H1 (cell line): ENCODE data around the gene MMP27. TPM values are rescaled to one million over a fixed set of nuclear protein-coding genes. Genes with fewer than 3 reads are reported as not detected.

ENCODE experiments used
- CTCF ChIA-PET: fragments of 300-600 bp; sonication (Branson Sonifier 250); formaldehyde crosslinking; loops from one replicate; lab custom pipeline; 2021; ENCODE audit not compliant: partially characterized antibody; lab: Charles Lee
- POLR2A ChIA-PET: fragments of 300-600 bp; sonication (Branson Sonifier 250); formaldehyde crosslinking; loops from one replicate; lab custom pipeline; 2021; ENCODE audit warnings: inconsistent platforms; ENCODE audit not compliant: partially characterized antibody; lab: Charles Lee
- DNase-seq, 2 experiments: peaks; one replicate each; pipeline versions ENCODE4 v3.0.0 to v3.0.0-alpha.2; 2010 to 2022; ENCODE audit warnings: low spot score in 2 of 2, low read depth in 1 of 2, mixed read lengths in 1 of 2
- FAIRE-seq: peaks from 2 replicates; lab custom pipeline; 2011; peaks lifted over from hg19 to GRCh38; lab: Jason Lieb, UNC
- H2AFZ ChIP-seq: 2 replicates; pipeline ENCODE4 v1.8.1; 2012; ENCODE audit warnings: low read length, inconsistent platforms
- H2AK5ac ChIP-seq: 2 replicates; pipeline ENCODE4 v1.6.1; 2013; ENCODE audit warnings: low read depth, low read length
- H2BK120ac ChIP-seq: replicated peaks from 2 replicates; pipeline ENCODE3; 2013; ENCODE audit warnings: low read depth, low read length, inconsistent platforms
- H2BK12ac ChIP-seq: 2 replicates; pipeline ENCODE4 v1.6.1; 2013; ENCODE audit warnings: low read depth, low read length
- H2BK15ac ChIP-seq: 2 replicates; pipeline ENCODE4 v1.6.1; 2013; ENCODE audit warnings: low read length
- H2BK20ac ChIP-seq: 2 replicates; pipeline ENCODE4 v1.6.1; 2013; ENCODE audit warnings: low read length
- H2BK5ac ChIP-seq: 2 replicates; pipeline ENCODE4 v1.6.1; 2013; ENCODE audit warnings: low read depth, low read length
- H3K14ac ChIP-seq: 2 replicates; pipeline ENCODE4 v1.6.1; 2013; ENCODE audit warnings: inconsistent platforms; ENCODE audit not compliant: insufficient read length
- H3K18ac ChIP-seq: 2 replicates; pipeline ENCODE4 v1.6.1; 2013; ENCODE audit warnings: low read length; ENCODE audit errors: extremely low read depth
- H3K23ac ChIP-seq: 2 replicates; pipeline ENCODE4 v1.6.1; 2013; ENCODE audit warnings: inconsistent platforms; ENCODE audit not compliant: insufficient read length
- H3K23me2 ChIP-seq: 2 replicates; pipeline ENCODE4 v1.6.1; 2013; ENCODE audit warnings: low read depth, low read length
- H3K27ac ChIP-seq: 2 replicates; pipeline ENCODE4 v1.6.1; 2011; ENCODE audit warnings: low read depth, low read length, inconsistent platforms
- H3K27me3 ChIP-seq, 4 experiments: replicated peaks in 1 of 4; 1 replicate in 1 of 4; 2 replicates in 3 of 4; pipeline versions ENCODE4 v1.6.1 to v1.8.1; 2011 to 2013; ENCODE audit warnings: low read length in 3 of 4, mild to moderate bottlenecking in 3 of 4, inconsistent platforms in 2 of 4, mixed read lengths in 2 of 4, moderate library complexity in 1 of 4; ENCODE audit not compliant: control insufficient read depth in 3 of 4, insufficient read depth in 3 of 4; ENCODE audit errors: extremely low read depth in 1 of 4
- H3K36me3 ChIP-seq, 4 experiments: 2 replicates each; pipeline versions ENCODE4 v1.6.1 to v1.8.1; 2011 to 2013; ENCODE audit warnings: mild to moderate bottlenecking in 4 of 4, low read length in 3 of 4, moderate library complexity in 2 of 4, control low read depth in 1 of 4, inconsistent platforms in 1 of 4; ENCODE audit not compliant: insufficient read depth in 4 of 4, control insufficient read depth in 2 of 4
- H3K4ac ChIP-seq: replicated peaks from 2 replicates; pipeline ENCODE3; 2013; ENCODE audit warnings: low read length, low read depth, mixed read lengths, inconsistent platforms; ENCODE audit not compliant: insufficient read length
- H3K4me1 ChIP-seq, 4 experiments: replicated peaks in 1 of 4; 1 replicate in 1 of 4; 2 replicates in 3 of 4; pipeline versions ENCODE4 v1.6.1 to v1.8.1; 2011 to 2013; ENCODE audit warnings: low read length in 3 of 4, inconsistent platforms in 2 of 4, mixed read lengths in 1 of 4; ENCODE audit not compliant: insufficient read depth in 4 of 4, control insufficient read depth in 3 of 4
- H3K4me2 ChIP-seq, 2 experiments: 2 replicates each; pipeline versions ENCODE4 v1.6.1 to v1.8.1; 2011 to 2013; ENCODE audit warnings: low read depth in 2 of 2, low read length in 2 of 2, control low read depth in 1 of 2, inconsistent platforms in 1 of 2, mild to moderate bottlenecking in 1 of 2; ENCODE audit not compliant: insufficient read depth in 1 of 2
- H3K4me3 ChIP-seq, 4 experiments: fragments of 200-600, 300-600 bp in 1 of 4; sonication (generic), shearing (Covaris generic), sonication (Bioruptor Twin) in 1 of 4; 2 replicates each; pipeline versions ENCODE4 v1.5.1 to v1.8.1; 2011 to 2016; ENCODE audit warnings: low read length in 4 of 4, low read depth in 3 of 4, control low read depth in 2 of 4, inconsistent platforms in 2 of 4, mild to moderate bottlenecking in 2 of 4, mixed read lengths in 1 of 4, moderate library complexity in 1 of 4; ENCODE audit not compliant: insufficient read depth in 2 of 4; ENCODE audit errors: extremely low read depth in 1 of 4
- H3K56ac ChIP-seq: replicated peaks from 2 replicates; pipeline ENCODE3; 2013; ENCODE audit warnings: low read depth, mild to moderate bottlenecking, mixed read lengths, low read length, inconsistent platforms; ENCODE audit not compliant: insufficient read length
- H3K79me1 ChIP-seq: 2 replicates; pipeline ENCODE4 v1.6.1; 2013; ENCODE audit warnings: low read depth, low read length, control low read depth
- H3K79me2 ChIP-seq, 2 experiments: 2 replicates each; pipeline versions ENCODE4 v1.6.1 to v1.8.1; 2012 to 2013; ENCODE audit warnings: low read length in 2 of 2, mild to moderate bottlenecking in 2 of 2, inconsistent platforms in 1 of 2; ENCODE audit not compliant: insufficient read depth in 2 of 2, control insufficient read depth in 1 of 2
- H3K9ac ChIP-seq, 4 experiments: replicated peaks in 1 of 4; 1 replicate in 1 of 4; 2 replicates in 3 of 4; pipeline versions ENCODE4 v1.6.1 to v1.8.1; 2011 to 2013; ENCODE audit warnings: low read depth in 3 of 4, low read length in 3 of 4, control low read depth in 2 of 4, mild to moderate bottlenecking in 2 of 4, moderate library complexity in 2 of 4, inconsistent platforms in 1 of 4; ENCODE audit errors: extremely low read depth in 1 of 4
- H3K9me3 ChIP-seq, 2 experiments: 2 replicates each; pipeline versions ENCODE4 v1.6.1 to v1.8.1; 2012 to 2013; ENCODE audit warnings: mild to moderate bottlenecking in 2 of 2, moderate library complexity in 2 of 2, control low read depth in 1 of 2, inconsistent platforms in 1 of 2, low read depth in 1 of 2, low read length in 1 of 2, mixed read lengths in 1 of 2; ENCODE audit not compliant: insufficient read depth in 2 of 2
- H4K20me1 ChIP-seq, 2 experiments: replicated peaks in 1 of 2; 2 replicates each; pipeline versions ENCODE3 to v1.8.1; 2011 to 2013; ENCODE audit warnings: inconsistent platforms in 2 of 2, low read length in 2 of 2, mild to moderate bottlenecking in 1 of 2; ENCODE audit not compliant: insufficient read depth in 2 of 2, control insufficient read depth in 1 of 2
- H4K5ac ChIP-seq: 2 replicates; pipeline ENCODE4 v1.6.1; 2013; ENCODE audit warnings: low read length, low read depth, mixed read lengths, inconsistent platforms; ENCODE audit not compliant: insufficient read length
- H4K8ac ChIP-seq: 2 replicates; pipeline ENCODE4 v1.8.0; 2013; ENCODE audit warnings: mild to moderate bottlenecking, moderate library complexity, low read length, inconsistent platforms; ENCODE audit not compliant: insufficient read depth; ENCODE audit errors: extremely low read depth
- H4K91ac ChIP-seq: replicated peaks from 2 replicates; pipeline ENCODE3; 2013; ENCODE audit warnings: low read length, mixed read lengths, inconsistent platforms; ENCODE audit not compliant: insufficient read length
- BCL11A ChIP-seq, 2 experiments: IDR thresholded peaks; one replicate each; pipeline ENCODE4 v1.6.1; 2011; ENCODE audit warnings: low read depth in 2 of 2, low read length in 2 of 2, mild to moderate bottlenecking in 2 of 2
- CBX8 ChIP-seq: fragments of 300-800, 300-1000 bp; sonication (generic); IDR thresholded peaks from 2 replicates; pipeline ENCODE4 v1.7.1; 2016; ENCODE audit warnings: low read depth, low read length, borderline replicate concordance
- HDAC6 ChIP-seq: IDR thresholded peaks from one replicate; pipeline ENCODE4 v1.7.1; 2012; ENCODE audit warnings: low read depth, mild to moderate bottlenecking, inconsistent platforms, low read length, moderate library complexity
- KDM5A ChIP-seq: fragments of 200-600 bp; IDR thresholded peaks from 2 replicates; pipeline ENCODE4 v1.7.1; 2012; ENCODE audit warnings: mild to moderate bottlenecking, low read length, inconsistent platforms, mixed read lengths
- RXRA ChIP-seq: IDR thresholded peaks from 2 replicates; pipeline ENCODE4 v1.6.1; 2011; ENCODE audit warnings: low read depth, mild to moderate bottlenecking, low read length, moderate library complexity; ENCODE audit not compliant: insufficient read depth
- SIN3A ChIP-seq, 2 experiments: IDR thresholded peaks in 1 of 2; conservative IDR thresholded peaks in 1 of 2; 2 replicates each; pipeline ENCODE4 v1.6.1; 2011 to 2012; ENCODE audit warnings: low read length in 2 of 2, improper control_type of control experiment in 1 of 2, low read depth in 1 of 2, mild to moderate bottlenecking in 1 of 2
- SUZ12 ChIP-seq: fragments of 200-600 bp; sonication (generic); IDR thresholded peaks from 2 replicates; pipeline ENCODE4 v1.6.1; 2012; ENCODE audit warnings: mild to moderate bottlenecking, inconsistent platforms, low read length, moderate library complexity, mixed read lengths
- TEAD4 ChIP-seq: IDR thresholded peaks from 2 replicates; pipeline ENCODE4 v1.6.1; 2012; ENCODE audit warnings: low read depth, low read length, inconsistent platforms, mixed read lengths
- WGBS, 2 experiments: shearing (Covaris generic) in 1 of 2; methylation state at CpG; one replicate each; pipeline versions ENCODE4 v1.1.6 to v1.1.7; 2013 to 2015; ENCODE audit warnings: low lambda C conversion rate in 2 of 2, mixed read lengths in 2 of 2, inconsistent platforms in 1 of 2, low coverage in 1 of 2, missing lambda C conversion rate in 1 of 2; ENCODE audit not compliant: insufficient replicate concordance in 2 of 2, insufficient coverage in 1 of 2, insufficient read length in 1 of 2; ENCODE audit errors: extremely low coverage in 1 of 2, missing lambda C conversion rate in 1 of 2; 5-methylcytosine and 5-hydroxymethylcytosine counted together
- polyA plus RNA-seq, 7 experiments: library from polyadenylated mRNA; depleted of rRNA in 3 of 7; stranded (reverse) in 5 of 7; unstranded in 2 of 7; fragments of >200 nt in 5 of 7; fragments of 200-250 nt in 2 of 7; gene quantifications; 1 replicate in 5 of 7; 2 replicates in 1 of 7; 4 replicates in 1 of 7; pipeline versions ENCODE4 v1.2.1 to v1.2.3, GENCODE V29; 2011 to 2013; ENCODE audit warnings: missing spikeins in 2 of 7, mixed read lengths in 2 of 7
- total RNA-seq: library from RNA; stranded (reverse); fragmentation: NEBNext Ultra II Directional; extraction: Animal tissue kit (Norgen Biotek cat#: 25700); gene quantifications from 2 replicates; pipeline ENCODE4 v1.2.1, GENCODE V29; 2021
- TF ChIP-seq, protein P1 (sequence below): IDR thresholded peaks from 2 replicates; pipeline ENCODE4 v1.6.1; 2011; ENCODE audit warnings: low read depth, mild to moderate bottlenecking, low read length; ENCODE audit not compliant: insufficient read depth

The MMP27 gene
- total and polyA plus RNA-seq, 2 of the 8 experiments (the other 6 are each of a cell fraction or from before 2014, with no cell fraction given) = not detected

DNA sequence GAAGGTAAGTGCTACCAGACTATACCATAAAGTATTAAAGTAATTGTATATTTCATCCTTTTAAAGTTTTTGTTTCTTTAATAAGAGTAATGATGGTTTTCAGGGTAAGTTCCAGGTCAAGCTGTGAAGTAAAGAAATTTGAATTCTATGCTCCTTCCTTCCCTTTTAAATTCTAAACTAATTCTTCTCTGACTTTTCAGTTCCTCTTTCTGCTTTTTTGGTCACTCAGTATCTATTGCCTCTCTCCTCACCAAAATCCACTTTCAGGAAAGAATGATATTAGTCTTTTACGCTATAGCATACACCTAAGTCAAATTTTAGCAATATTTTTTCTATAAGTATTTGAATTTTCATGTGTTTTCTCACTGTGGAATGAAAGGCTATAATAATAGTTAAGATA lies 11.0 kb upstream of the MMP27 start:
- H2BK20ac ChIP-seq = no peak overlapping the region
- no peaks in the 10 kb centered on the region for H4K20me1 ChIP-seq
- no peak overlapping the region for H3K27ac ChIP-seq
- 91% methylated on average over 1 of the region's 1 CpG; no CpG with 5 or more reads in 1 of the 2 experiments for WGBS, 2 experiments
- FAIRE-seq (no peak), DNase-seq (no peak)
- CTCF ChIA-PET = no interaction called here
- no peak overlapping the region for H2BK12ac ChIP-seq
- H2BK120ac ChIP-seq = no peak overlapping the region
- H3K56ac ChIP-seq = no peak overlapping the region
- H3K9me3 ChIP-seq = no peaks in the 10 kb centered on the region
- no peak overlapping the region for H3K23ac ChIP-seq
- H3K79me1 ChIP-seq = no peaks in the 10 kb centered on the region
- TF ChIP-seq KDM5A = no peak
- no peak for TF ChIP-seq HDAC6
- no peak for TF ChIP-seq RXRA
- TF ChIP-seq SUZ12 = no peak
- TF ChIP-seq, protein P1, sequence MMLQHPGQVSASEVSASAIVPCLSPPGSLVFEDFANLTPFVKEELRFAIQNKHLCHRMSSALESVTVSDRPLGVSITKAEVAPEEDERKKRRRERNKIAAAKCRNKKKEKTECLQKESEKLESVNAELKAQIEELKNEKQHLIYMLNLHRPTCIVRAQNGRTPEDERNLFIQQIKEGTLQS = no peak
- TF ChIP-seq CBX8 = no peak
- no peak for TF ChIP-seq SIN3A (conservative IDR thresholded peaks at IDR 0.05 in 1 of 2, IDR thresholded peaks at IDR 0.05 in 1 of 2; ENCODE audit: low read depth in 1 of 2, low read length in 2 of 2)
- no peak for TF ChIP-seq TEAD4
- no peak for TF ChIP-seq BCL11A (IDR thresholded peaks at IDR 0.05; ENCODE audit: low read depth in 2 of 2, low read length in 2 of 2)
- H4K5ac ChIP-seq = no peak overlapping the region
- POLR2A ChIA-PET = no interaction called here
- H3K9ac ChIP-seq = no peak overlapping the region
- no peak overlapping the region for H3K4me2 ChIP-seq
- no peak overlapping the region for H2BK15ac ChIP-seq
- H3K4me3 ChIP-seq = no peak overlapping the region
- no peaks in the 10 kb centered on the region for H3K23me2 ChIP-seq
- no peak overlapping the region for H3K14ac ChIP-seq
- no peak overlapping the region for H4K91ac ChIP-seq
- no peaks in the 10 kb centered on the region for H3K79me2 ChIP-seq
- H2AK5ac ChIP-seq = no peak overlapping the region
- H2BK5ac ChIP-seq = no peak overlapping the region
- H3K36me3 ChIP-seq = no peaks in the 10 kb centered on the region
- H3K18ac ChIP-seq = no peak overlapping the region
- no peaks in the 10 kb centered on the region for H3K4me1 ChIP-seq
- no peak overlapping the region for H4K8ac ChIP-seq
- no peak overlapping the region for H2AFZ ChIP-seq
- H3K27me3 ChIP-seq = no peaks in the 10 kb centered on the region
- H3K4ac ChIP-seq = no peak overlapping the region
